ENCODE data around the gene C9orf50.
"Not testable (repeated sequence)": the region's sequence is repeated elsewhere in the genome, so short reads cannot be mapped to it uniquely, and the experiment has no call there.

The C9orf50 gene

DNA sequence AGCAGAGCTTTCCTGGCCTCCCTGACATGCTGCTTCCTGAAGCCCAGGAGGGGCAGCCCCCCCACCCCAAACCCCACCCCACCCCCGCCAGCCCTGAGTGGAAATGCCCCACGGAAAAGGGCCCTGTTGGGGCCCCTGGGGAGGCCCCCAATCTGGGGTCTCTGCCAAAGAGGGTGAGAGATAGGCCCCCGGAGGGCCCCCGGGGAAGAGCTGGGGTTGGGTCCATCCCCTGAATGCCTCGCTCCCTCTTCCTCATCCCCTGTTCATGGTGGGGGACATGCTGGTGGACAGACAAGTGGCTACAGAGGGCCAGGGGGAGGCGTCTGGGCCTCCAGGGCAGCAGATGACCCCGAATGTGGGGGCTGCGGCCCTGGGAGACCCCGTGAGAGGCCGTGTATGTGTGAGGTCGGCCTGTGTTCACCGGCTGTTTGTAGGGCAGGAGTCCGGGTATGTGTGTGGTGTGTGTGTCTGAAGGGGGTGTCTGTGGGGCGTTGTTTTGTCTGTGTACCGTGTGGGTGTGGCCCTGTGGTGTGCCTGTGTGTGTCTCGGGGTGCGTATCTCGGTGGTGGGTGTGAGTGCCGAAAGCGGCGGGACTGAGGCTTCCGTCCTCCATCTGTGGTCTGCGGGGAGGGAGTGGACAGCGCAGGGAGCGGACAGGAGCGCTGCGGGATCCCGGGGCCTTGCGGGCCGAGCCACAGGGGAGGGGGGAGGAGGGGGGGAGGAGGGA is 11.3 kb downstream of the C9orf50 start:
- DNase-seq = peak; percentile 35 to 52

DNA sequence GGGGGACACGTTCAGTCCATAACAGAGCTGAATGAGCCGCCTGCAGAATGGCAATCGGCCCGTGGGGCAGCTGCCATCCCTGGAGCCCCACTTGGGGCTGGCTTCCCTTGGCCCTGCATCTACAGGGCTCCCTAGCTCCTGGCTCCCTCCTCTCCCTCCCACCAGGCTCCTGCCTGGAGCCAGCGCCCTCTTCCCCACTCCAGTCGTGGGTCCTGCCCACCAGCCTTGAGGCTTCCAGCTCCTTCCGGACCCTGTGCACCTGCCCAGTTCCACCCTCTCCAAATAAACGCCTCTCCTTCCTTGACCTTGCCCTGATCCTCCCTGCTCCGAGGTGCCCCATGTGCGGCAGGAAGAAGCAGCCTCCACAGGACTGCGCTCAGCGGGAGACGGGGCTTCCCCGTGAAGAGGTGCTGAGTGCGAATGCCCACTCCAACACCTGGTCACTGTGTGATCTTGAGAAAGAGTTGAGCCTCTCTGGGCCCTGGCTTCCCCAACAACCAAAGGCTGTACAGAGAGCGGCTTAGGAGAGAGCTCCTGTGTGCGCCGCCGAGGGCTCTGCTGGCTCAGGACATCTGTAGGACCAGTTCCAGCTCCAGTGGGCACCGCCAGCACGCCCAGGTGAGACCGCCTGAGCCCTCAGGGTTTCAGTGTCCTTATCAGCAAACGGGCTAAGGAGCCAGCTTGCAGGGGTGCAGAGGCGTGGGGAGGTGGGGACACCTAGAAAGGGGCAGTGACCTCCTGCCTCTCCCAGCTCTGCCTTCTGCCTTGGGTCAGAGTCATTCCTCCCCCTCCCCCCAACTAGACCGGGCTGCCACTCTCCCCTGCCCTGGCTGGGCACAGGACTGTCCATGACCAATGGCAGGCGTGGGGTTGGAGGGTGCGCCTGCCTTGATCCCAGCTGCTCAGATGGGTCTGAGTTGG is 12.1 kb downstream of the C9orf50 start:
- DNase-seq = no peak

DNA sequence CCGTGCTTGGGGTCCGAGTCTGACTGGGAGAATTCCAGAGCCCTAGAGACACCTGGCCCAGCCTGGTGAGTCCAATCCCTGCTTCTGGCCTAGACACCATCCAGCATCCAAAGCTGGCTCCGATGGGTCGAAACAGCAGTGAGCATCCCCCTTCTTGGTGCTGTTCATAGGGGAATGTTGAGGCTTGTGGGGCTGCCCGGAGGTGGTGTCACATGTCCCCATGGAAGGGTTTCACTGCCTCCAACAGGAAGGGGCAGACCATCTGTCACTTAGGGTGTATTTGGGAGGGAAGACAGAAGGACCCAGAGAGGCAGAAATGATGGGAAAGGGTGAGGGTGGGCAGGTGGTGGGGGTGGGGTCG is 13.9 kb downstream of the C9orf50 start:
- DNase-seq = no peak

DNA sequence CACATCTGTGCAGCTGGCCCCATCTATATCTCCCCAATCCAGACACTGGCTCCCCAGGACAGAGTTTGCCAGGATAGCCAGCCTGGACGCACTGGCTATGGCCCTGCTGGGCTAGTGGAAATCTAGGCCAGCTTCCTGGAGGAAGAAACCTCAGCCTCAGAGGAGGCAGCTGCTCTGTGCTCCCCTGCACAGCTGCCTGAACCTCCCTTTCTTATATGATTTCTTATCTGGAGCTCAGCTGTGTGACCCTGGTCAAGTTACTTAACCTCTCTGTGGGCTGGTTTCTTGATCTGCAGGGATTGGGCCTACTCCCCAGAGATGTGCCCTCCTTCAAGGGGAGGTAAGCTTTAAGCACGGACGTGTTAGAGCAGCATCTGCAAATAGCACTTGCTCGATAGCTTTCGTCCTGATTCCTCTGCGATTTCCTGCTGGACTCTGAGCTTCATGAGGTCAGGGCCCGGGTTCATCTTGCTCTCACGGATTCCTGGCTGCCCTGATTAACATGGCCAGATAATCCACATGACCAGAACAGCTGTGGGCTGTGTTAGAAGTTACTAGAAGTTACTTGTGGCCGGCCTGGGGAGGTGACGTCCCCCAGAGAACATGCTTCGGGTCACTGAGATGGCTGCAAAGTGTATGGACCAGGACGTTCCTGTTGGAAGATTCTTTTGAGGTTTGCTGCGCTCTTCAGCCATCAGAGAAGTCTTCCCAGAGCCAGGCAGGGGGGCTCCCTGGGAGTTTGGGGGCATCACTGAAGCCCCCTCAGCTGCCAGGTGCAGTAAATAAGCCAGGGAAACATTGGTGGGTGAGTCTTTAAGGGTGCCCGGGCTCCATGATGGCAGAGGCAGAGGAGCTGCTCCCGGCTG is 14.5 kb downstream of the C9orf50 start:
- no peak for DNase-seq

DNA sequence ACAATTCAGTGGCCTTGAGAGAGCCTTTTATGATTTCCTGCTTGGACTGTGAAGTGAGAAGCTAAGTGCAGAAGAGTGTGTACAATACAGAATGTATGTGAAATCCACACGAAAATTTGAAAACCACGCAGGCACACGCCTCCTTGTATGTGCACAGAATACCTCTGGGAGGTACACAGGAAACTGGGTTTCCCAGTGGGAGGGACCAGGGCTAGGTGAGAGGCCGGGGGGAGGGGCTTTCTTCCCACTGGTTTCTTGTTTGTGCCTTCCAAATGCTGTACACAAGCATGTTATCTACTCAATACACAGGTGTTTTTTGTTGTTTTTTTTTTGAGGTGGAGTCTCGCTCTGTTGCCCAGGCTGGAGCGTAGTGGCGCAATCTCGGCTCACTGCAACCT is 16.1 kb downstream of the C9orf50 start:
- DNase-seq = no peak

GRCh38 chr9:129604056-129604765 is 16.7 kb downstream of the C9orf50 start:
- DNase-seq = no peak

- no peak for DNase-seq
These were observed 18.1 kb downstream of the C9orf50 start for GRCh38 chr9:129602598-129603415.

DNA sequence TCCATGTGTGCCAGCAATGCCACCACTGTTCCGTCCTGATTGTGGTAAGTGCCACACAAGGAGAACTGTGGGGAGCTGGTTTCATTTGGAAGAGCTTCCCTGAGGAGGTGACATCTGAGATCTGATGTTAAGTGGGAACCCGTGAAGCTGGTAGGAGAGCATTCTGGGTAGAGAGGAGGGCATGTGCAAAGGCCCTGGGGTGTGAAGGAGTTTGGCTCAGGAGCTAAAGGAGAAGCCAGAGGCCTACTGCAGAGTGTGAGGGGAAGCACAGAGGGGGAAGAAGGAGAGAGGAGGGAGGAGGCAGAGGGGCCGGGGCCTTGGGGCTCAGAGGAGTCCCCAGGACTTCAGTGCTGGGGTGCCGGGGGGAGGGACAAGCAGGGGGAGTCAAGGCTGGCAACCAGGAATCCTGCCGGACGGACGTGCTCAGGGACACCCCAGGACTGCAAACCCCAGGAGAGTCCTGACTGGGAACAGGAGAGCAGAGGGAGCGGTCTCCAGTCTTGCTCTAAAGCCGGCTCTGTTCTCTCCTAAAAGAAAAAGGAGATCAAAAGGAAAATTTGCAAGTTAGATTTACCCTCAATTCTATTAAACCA is 19.7 kb downstream of the C9orf50 start:
- no peak for DNase-seq

GRCh38 chr9:129598089-129598596 is 22.8 kb downstream of the C9orf50 start:
- DNase-seq = no peak

- peak; percentile 33 to 44 for DNase-seq
These were observed 23.4 kb downstream of the C9orf50 start for GRCh38 chr9:129597355-129598088.

GRCh38 chr9:129596541-129597331 is 24.2 kb downstream of the C9orf50 start:
- no peak for DNase-seq

DNA sequence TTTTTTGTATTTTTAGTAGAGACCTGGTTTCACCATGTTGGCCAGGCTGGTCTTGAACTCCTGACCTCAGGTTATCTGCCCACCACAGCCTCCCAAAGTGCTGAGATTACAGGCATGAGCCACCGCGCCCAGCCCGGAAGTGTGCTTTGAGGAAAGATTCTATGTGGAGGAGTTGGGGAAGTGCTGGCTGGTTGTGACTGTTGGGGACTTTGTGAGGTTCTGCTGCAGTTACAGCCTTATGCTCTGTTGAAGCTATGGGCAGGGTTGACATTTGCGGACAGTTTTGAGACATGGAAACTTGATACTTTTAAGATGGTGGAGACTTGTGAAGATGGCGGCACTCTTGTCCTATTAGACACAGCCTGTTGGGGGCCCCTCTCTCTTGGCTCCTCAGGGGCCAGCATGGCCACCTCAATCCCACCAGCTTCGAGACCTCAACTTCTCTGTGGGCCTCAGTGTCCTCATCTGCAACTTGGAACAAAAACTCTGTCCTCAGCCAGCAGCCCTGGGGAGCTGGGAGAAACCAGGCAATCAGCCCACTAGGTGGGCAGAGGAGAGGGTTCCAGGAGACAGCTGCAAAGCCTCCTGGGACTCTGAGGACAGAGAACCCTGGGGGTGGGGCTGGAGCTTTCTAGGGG is 24.9 kb downstream of the C9orf50 start:
- DNase-seq = no peak

- no peak for DNase-seq
These were observed 25.6 kb downstream of the C9orf50 start for GRCh38 chr9:129595311-129595741.

GRCh38 chr9:129594632-129595031 is 26.3 kb downstream of the C9orf50 start:
- DNase-seq = no peak

- DNase-seq = not testable (repeated sequence)
These were observed 28.1 kb downstream of the C9orf50 start for GRCh38 chr9:129592790-129593189.

DNA sequence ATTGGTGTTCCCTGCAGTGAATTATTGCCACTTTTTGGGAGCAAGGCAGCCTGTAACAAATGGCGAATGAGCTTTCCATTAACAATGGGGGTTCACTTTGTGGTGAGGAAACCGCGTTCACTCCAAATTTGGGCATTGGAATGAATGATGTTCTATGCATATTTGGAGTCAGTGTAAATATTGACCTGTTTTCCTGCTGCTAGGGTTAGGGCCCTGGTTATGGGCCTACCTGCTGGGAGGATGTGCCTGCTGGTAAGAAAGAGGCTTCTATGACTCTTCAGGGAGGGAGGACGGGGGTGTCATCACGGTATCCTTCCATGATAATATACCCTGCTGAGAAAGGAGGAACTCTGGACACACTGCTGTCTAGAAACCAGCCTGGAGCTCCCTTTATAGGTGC is 29.0 kb downstream of the C9orf50 start:
- DNase-seq = no peak

DNA sequence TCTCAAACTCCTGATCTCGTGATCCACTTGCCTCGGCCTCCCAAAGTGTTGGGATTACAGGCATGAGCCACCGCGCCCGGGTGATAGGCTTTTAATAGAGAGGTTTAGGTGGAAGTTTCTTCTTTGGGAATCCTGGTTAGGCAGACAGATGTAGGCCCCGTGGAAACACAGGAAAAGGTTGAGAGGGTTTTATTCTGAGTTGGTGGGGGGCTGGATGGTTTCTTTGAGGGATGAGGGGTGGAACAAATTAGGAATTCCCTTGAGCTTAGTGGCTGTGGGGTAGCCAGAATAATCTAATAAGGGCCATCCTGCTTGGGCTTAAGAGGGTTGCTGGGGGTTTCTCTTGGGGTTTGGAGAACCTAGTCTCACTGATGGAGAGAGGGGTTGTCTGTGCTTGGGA is 30.4 kb downstream of the C9orf50 start:
- DNase-seq = no peak

DNA sequence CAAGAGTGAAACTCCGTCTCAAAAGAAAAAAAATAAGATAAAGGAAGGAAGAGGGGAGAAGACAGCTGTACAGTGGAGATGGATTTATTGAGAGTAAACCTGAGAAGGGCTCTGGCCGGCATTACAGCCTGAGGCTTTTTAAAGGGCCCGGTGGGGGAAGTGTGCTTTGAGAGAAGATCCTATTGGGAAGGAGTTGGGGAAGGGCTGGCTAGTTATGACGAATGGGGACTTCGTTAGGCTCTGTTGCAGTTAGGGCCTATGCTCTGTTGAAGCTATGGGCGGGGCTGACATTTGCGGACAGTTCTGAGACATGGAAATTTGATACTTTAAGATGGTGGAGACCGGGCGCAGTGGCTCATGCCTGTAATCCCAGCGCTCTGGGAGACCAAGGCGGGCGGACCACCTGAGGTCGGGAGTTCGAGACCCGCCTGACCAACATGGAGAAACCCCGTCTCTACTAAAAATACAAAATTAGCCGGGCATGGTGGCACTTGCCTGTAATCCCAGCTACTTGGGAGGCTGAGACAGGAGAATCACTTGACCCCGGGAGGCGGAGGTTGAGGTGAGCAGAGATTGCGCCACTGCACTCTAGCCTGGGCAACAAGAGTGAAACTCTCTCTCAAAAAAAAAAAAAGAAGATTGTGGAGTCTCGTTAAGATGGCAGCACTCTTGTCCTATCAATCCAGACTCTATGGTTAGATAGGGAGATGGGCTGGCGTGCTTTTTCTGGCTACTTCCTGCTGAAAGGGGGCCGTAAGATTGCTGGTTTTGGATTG is 33.2 kb downstream of the C9orf50 start:
- no peak for DNase-seq
